Activated CD4-positive, CD25-positive, alpha-beta regulatory T cell treated with anti-CD3 and anti-CD28 coated beads, Interleukin-2, amount 50 U/mL, for 16 hours (primary cell): ENCODE results near the gene CYTH3.
"Not testable (repeated sequence)": the region's sequence is repeated elsewhere in the genome, so short reads cannot be mapped to it uniquely, and the experiment has no call there.

ENCODE experiments used
- DNase-seq: peaks from one replicate; pipeline ENCODE4 v3.0.0-alpha.2; 2020; ENCODE audit warnings: low read depth, low spot score

Gene CYTH3

GRCh38 chr7:6151527-6151926, 120.9 kb downstream of the CYTH3 start:
- not testable (repeated sequence) for DNase-seq

- DNase-seq = no peak
These were observed 122.4 kb downstream of the CYTH3 start for GRCh38 chr7:6149996-6150395.

GRCh38 chr7:6148724-6149360, 123.6 kb downstream of the CYTH3 start:
- DNase-seq = no peak

- DNase-seq = no peak
These were observed 124.8 kb downstream of the CYTH3 start for GRCh38 chr7:6147627-6148026.

GRCh38 chr7:6146666-6147065, 125.8 kb downstream of the CYTH3 start:
- DNase-seq = no peak

GRCh38 chr7:6143997-6144396, 128.4 kb downstream of the CYTH3 start:
- no peak for DNase-seq

- no peak for DNase-seq
These were observed 129.5 kb downstream of the CYTH3 start for GRCh38 chr7:6142871-6143380.

GRCh38 chr7:6139189-6139996, 133.0 kb downstream of the CYTH3 start:
- no peak for DNase-seq

- DNase-seq = no peak
These were observed 135.9 kb downstream of the CYTH3 start for GRCh38 chr7:6136475-6136874.

- no peak for DNase-seq
These were observed 139.2 kb downstream of the CYTH3 start for GRCh38 chr7:6133249-6133648.

GRCh38 chr7:6130007-6130587, 142.3 kb downstream of the CYTH3 start:
- DNase-seq = no peak

GRCh38 chr7:6128205-6128604, 144.2 kb downstream of the CYTH3 start:
- DNase-seq = no peak

GRCh38 chr7:6127110-6127490, 145.3 kb downstream of the CYTH3 start:
- no peak for DNase-seq

- no peak for DNase-seq
These were observed 148.6 kb downstream of the CYTH3 start for GRCh38 chr7:6123843-6124242.

GRCh38 chr7:6121141-6121540, 151.3 kb downstream of the CYTH3 start:
- no peak for DNase-seq

- no peak for DNase-seq
These were observed 154.9 kb downstream of the CYTH3 start for GRCh38 chr7:6117533-6117932.

- no peak for DNase-seq
These were observed 156.2 kb downstream of the CYTH3 start for GRCh38 chr7:6116211-6116610.
